GM21786 (cell line): ENCODE results near the gene TYW1B.
A peak's percentile ranks its signal among the peaks of the same experiment; 100 is the strongest.
"Not testable (repeated sequence)": the region's sequence is repeated elsewhere in the genome, so short reads cannot be mapped to it uniquely, and the experiment has no call there.

Experiments
- ATAC-seq: cut with Tn5 transposase; IDR thresholded peaks from one replicate; pipeline ENCODE4 v1.9.1; 2021; ENCODE audit not compliant: unreplicated experiment

The TYW1B gene

GRCh38 chr7:72632765-72633292 lies 195.2 kb downstream of the TYW1B start:
- ATAC-seq: not testable (repeated sequence)

- not testable (repeated sequence) for ATAC-seq
Observed at GRCh38 chr7:72628375-72628774, 199.6 kb downstream of the TYW1B start.

- ATAC-seq: not testable (repeated sequence)
Observed at GRCh38 chr7:72626428-72627011, 201.5 kb downstream of the TYW1B start.

- peak; percentile 69 for ATAC-seq
Observed at GRCh38 chr7:72625721-72626423, 202.1 kb downstream of the TYW1B start.

GRCh38 chr7:72622532-72622931 lies 205.5 kb downstream of the TYW1B start:
- no peak for ATAC-seq

GRCh38 chr7:72621761-72622187 lies 206.2 kb downstream of the TYW1B start:
- not testable (repeated sequence) for ATAC-seq

- not testable (repeated sequence) for ATAC-seq
Observed at GRCh38 chr7:72620923-72621322, 207.1 kb downstream of the TYW1B start.

GRCh38 chr7:72618435-72619180 lies 209.4 kb downstream of the TYW1B start:
- ATAC-seq: not testable (repeated sequence)

- not testable (repeated sequence) for ATAC-seq
Observed at GRCh38 chr7:72609761-72610160, 218.2 kb downstream of the TYW1B start.

- not testable (repeated sequence) for ATAC-seq
Observed at GRCh38 chr7:72607988-72608387, 220.0 kb downstream of the TYW1B start.

- ATAC-seq: not testable (repeated sequence)
Observed at GRCh38 chr7:72605863-72606431, 222.1 kb downstream of the TYW1B start.

- ATAC-seq: not testable (repeated sequence)
Observed at GRCh38 chr7:72604771-72605611, 223.0 kb downstream of the TYW1B start.

GRCh38 chr7:72603476-72603875 lies 224.5 kb downstream of the TYW1B start:
- ATAC-seq: not testable (repeated sequence)

GRCh38 chr7:72603073-72603472 lies 224.9 kb downstream of the TYW1B start:
- ATAC-seq: no peak

- not testable (repeated sequence) for ATAC-seq
Observed at GRCh38 chr7:72601683-72602082, 226.3 kb downstream of the TYW1B start.

GRCh38 chr7:72590023-72590422 lies 238.0 kb downstream of the TYW1B start:
- not testable (repeated sequence) for ATAC-seq

GRCh38 chr7:72587267-72587666 lies 240.7 kb downstream of the TYW1B start:
- not testable (repeated sequence) for ATAC-seq

- ATAC-seq: not testable (repeated sequence)
Observed at GRCh38 chr7:72584576-72584975, 243.4 kb downstream of the TYW1B start.

- ATAC-seq: not testable (repeated sequence)
Observed at GRCh38 chr7:72583620-72584361, 244.2 kb downstream of the TYW1B start.
